Adrenal gland (tissue), 12 donors: ENCODE data around the gene DSC2. TPM values are rescaled to one million over a fixed set of nuclear protein-coding genes. Genes with fewer than 3 reads are reported as not detected.

Source experiments
- DNase-seq, 7 donors: peaks; one replicate each; pipeline ENCODE4 v3.0.0-alpha.2; 2019 to 2020
- H3K27ac ChIP-seq, 5 donors: fragments of 200-600 bp; sonication (generic) in 4 of 5; 1 replicate in 3 of 5; 2 replicates in 2 of 5; pipeline versions ENCODE4 v1.5.1 to v1.8.0; 2016 to 2020; ENCODE audit warnings: mild to moderate bottlenecking in 1 of 5
- H3K27me3 ChIP-seq: fragments of 200-600 bp; 2 replicates; pipeline ENCODE4 v1.8.0; 2021
- H3K36me3 ChIP-seq, 2 donors: fragments of 200-600 bp; replicated peaks in 1 of 2; 1 replicate in 1 of 2; 2 replicates in 1 of 2; pipeline versions ENCODE4 v1.5.1 to v1.8.0; 2018 to 2022
- H3K4me1 ChIP-seq, 2 donors: fragments of 200-600 bp; replicated peaks in 1 of 2; 1 replicate in 1 of 2; 2 replicates in 1 of 2; pipeline versions ENCODE4 v1.5.1 to v1.8.0; 2018 to 2021
- H3K4me3 ChIP-seq, 4 donors: fragments of 200-600 bp; sonication (generic) in 3 of 4; one replicate each; pipeline ENCODE4 v1.5.1; 2016 to 2018
- H3K9me3 ChIP-seq, 3 donors: fragments of 200-600 bp; sonication (generic) in 1 of 3; replicated peaks in 1 of 3; 1 replicate in 2 of 3; 2 replicates in 1 of 3; pipeline versions ENCODE4 v1.5.1 to v1.8.0; 2016 to 2021
- POLR2A ChIP-seq, 2 donors: fragments of 450-650 bp; IDR thresholded peaks; one replicate each; pipeline ENCODE4 v1.6.1; 2017; ENCODE audit warnings: antibody characterized with exemption in 2 of 2, mild to moderate bottlenecking in 2 of 2, moderate library complexity in 1 of 2
- WGBS, 4 donors: extraction: QIAGEN DNeasy Blood & Tissue Kit in 2 of 4; methylation state at CpG; one replicate each; pipeline versions ENCODE4 v1.1.5 to v1.1.7; 2013 to 2017; 5-methylcytosine and 5-hydroxymethylcytosine counted together
- intact Hi-C, 2 donors: fragments of 100-400 bp; cut with DNase I; formaldehyde crosslinking; loops; one replicate each; pipeline versions ENCODE4 v1.14.1 to v1.15.0; 2022 to 2023
- polyA plus RNA-seq, 3 donors: library from polyadenylated mRNA; stranded (reverse); fragments of 200-250 nt in 2 of 3; fragments of 350-450 nt in 1 of 3; fragmentation: Illumina TruSeq in 1 of 3; extraction: RNeasy Lipid Tissue Mini Kit (QIAGEN cat#74804) in 1 of 3; gene quantifications; one replicate each; pipeline ENCODE4 v1.2.3, GENCODE V29; 2013 to 2014
- total RNA-seq, 9 donors: library from RNA; depleted of rRNA in 4 of 9; stranded (reverse); fragments of >200 nt in 4 of 9; fragments of 120-200 nt in 1 of 9; fragmentation: NEBNext Ultra II Directional in 1 of 9; extraction: Animal tissue kit (Norgen Biotek cat#: 25700) in 1 of 9; gene quantifications; one replicate each; pipeline versions ENCODE4 v1.1.0 to v1.2.4, GENCODE V29; 2013 to 2023
- TF ChIP-seq, protein P1 (sequence below), 6 experiments: fragments of 450-650 bp in 4 of 6; fragments of 200-600 bp in 2 of 6; sonication (generic) in 1 of 6; IDR thresholded peaks; 1 replicate in 5 of 6; 2 replicates in 1 of 6; pipeline versions ENCODE4 v1.5.1 to v1.8.0; 2016 to 2021; ENCODE audit warnings: antibody characterized with exemption in 6 of 6, mild to moderate bottlenecking in 2 of 6, moderate library complexity in 1 of 6
- donor health status: healthy with polysubstance abuse.
- donor health status: Bipolar disorder and iron deficiency.
- donor health status: DM: yes; HTN: yes; CAD: no.
- donor health status: DM: no; HTN: no; CAD: no.
- donor health status: DM: no; HTN: no; CAD: no.
- donor health status: DM: yes; HTN: yes; CAD: no.

DSC2 gene
- total and polyA plus RNA-seq, 12 donors: 0.48 to 14.2 (median 4.5) TPM

DNA sequence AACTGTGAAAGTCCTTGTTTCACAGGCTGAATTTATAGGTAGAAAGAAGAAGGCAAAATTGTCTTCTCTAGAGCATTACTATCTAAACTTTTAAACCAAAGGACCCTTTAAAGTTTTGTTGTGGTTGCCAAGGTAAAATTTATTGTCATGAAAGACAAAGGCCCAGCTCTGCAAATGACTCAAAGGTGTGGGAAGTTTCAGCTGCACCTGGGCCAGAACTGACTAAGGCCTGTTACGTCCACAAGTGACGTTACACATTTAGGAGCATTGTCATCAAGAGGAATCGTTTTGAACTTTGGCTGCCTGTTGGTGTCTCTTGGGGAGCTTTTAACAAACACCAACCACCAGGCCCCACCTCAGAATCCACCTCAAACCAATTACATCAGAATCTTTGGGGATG lies 51.6 kb downstream of the DSC2 start:
- Histone ChIP-seq H3K4me1 (no peaks in the 10 kb centered on the region), H3K4me3 (no peak overlapping the region), H3K27ac (no peak overlapping the region), H3K9me3 (no peaks in the 10 kb centered on the region), H3K27me3 (no peaks in the 10 kb centered on the region), H3K36me3 (no peaks in the 10 kb centered on the region)
- DNase-seq: no peak
- TF ChIP-seq POLR2A (IDR thresholded peaks at IDR 0.05): no peak
- TF ChIP-seq, protein P1, sequence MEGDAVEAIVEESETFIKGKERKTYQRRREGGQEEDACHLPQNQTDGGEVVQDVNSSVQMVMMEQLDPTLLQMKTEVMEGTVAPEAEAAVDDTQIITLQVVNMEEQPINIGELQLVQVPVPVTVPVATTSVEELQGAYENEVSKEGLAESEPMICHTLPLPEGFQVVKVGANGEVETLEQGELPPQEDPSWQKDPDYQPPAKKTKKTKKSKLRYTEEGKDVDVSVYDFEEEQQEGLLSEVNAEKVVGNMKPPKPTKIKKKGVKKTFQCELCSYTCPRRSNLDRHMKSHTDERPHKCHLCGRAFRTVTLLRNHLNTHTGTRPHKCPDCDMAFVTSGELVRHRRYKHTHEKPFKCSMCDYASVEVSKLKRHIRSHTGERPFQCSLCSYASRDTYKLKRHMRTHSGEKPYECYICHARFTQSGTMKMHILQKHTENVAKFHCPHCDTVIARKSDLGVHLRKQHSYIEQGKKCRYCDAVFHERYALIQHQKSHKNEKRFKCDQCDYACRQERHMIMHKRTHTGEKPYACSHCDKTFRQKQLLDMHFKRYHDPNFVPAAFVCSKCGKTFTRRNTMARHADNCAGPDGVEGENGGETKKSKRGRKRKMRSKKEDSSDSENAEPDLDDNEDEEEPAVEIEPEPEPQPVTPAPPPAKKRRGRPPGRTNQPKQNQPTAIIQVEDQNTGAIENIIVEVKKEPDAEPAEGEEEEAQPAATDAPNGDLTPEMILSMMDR (IDR thresholded peaks at IDR 0.05): no peak
- 75 to 83% (median 79%) methylated on average over 3 of the region's 3 CpGs for WGBS, 4 donors
- intact Hi-C loops: no loop called here

DNA sequence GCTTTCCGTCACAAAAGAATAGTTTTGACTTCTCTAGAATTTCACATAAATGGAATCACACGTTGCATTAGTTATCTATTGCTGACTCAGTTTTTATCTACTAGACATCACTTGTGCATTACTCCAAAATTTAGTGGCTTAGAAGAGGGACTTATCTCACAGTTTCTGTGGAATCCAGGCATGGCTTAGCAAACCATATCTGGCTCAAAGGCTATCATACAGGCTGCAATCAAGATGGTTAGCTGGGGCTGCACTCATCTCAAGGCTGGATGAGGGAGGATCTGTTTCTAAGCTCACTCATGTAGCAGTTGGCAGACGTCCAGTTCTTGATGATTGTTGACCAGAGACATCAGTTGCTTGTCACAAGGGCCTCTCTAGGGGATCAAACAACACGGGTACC lies 53.0 kb downstream of the DSC2 start:
- H3K4me3 ChIP-seq: no peak overlapping the region
- no peaks in the 10 kb centered on the region for H3K36me3 ChIP-seq
- no peak for DNase-seq
- intact Hi-C loops: no loop called here
- no peak overlapping the region for H3K27ac ChIP-seq
- H3K9me3 ChIP-seq: no peaks in the 10 kb centered on the region
- TF ChIP-seq POLR2A (IDR thresholded peaks at IDR 0.05): no peak
- TF ChIP-seq, protein P1 (IDR thresholded peaks at IDR 0.05): no peak
- WGBS, 4 donors: 43 to 60% (median 47%) methylated on average over 4 of the region's 4 CpGs
- peaks cover 4% of the 10 kb centered on the region for H3K27me3 ChIP-seq
- no peaks in the 10 kb centered on the region for H3K4me1 ChIP-seq

DNA sequence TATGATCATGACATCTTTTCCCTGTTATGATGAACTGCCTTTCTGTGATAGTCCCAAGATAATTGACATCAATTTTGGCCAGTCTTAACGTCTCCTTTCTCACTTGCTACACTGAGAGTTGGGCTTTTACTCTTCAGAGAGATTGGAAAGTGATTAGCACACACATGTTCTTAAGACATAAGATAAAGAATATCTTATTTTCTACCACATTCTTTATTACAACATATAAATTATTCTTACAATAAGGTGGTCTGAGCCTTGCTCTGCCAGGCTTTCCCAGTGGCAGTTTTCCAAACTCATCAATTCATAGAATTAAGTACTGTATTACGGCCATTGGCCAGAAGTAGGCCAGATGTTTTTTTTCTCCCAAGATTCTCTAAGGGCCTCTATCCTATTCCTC lies 54.0 kb downstream of the DSC2 start:
- H3K27me3 ChIP-seq: peaks cover 13% of the 10 kb centered on the region
- DNase-seq: no peak
- intact Hi-C loops: no loop called here
- no peak for TF ChIP-seq POLR2A (IDR thresholded peaks at IDR 0.05)
- TF ChIP-seq, protein P1 (IDR thresholded peaks at IDR 0.05): no peak
- WGBS, 4 donors: 55 to 63% (median 62%) methylated on average over 2 of the region's 2 CpGs
- no peak overlapping the region for H3K4me3 ChIP-seq
- H3K27ac ChIP-seq: no peak overlapping the region
- H3K4me1 ChIP-seq: no peaks in the 10 kb centered on the region
- H3K9me3 ChIP-seq: no peaks in the 10 kb centered on the region
- no peaks in the 10 kb centered on the region for H3K36me3 ChIP-seq

DNA sequence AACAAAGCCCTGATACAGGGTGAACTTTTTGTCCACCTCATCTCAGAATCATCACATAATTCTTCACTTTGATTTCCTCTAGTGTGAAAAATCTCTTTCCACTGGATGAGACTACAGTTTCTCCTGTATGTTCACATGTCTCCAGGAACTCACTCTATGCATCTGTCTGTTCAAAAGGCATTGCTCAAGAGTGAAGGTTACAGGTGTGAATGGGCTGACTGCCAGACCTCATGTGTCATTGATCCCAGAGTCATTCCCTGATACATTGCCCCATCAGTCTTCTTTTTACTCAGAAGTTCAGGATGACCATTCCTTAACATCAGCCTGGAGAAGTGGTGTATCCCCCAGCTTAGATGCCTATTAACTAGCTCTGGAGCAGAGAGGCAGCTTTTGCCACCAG lies 55.3 kb downstream of the DSC2 start:
- H3K36me3 ChIP-seq: no peaks in the 10 kb centered on the region
- H3K4me3 ChIP-seq: no peak overlapping the region
- no peaks in the 10 kb centered on the region for H3K9me3 ChIP-seq
- TF ChIP-seq, protein P1 (IDR thresholded peaks at IDR 0.05): no peak
- no peak for TF ChIP-seq POLR2A (IDR thresholded peaks at IDR 0.05)
- peaks cover 25% of the 10 kb centered on the region for H3K27me3 ChIP-seq
- intact Hi-C loops: no loop called here
- DNase-seq: no peak
- H3K27ac ChIP-seq: no peak overlapping the region
- peaks cover 0 to 7% of the 10 kb centered on the region in 2 donors for H3K4me1 ChIP-seq
